ENCODE data around the gene RAB6B.

The RAB6B gene

DNA sequence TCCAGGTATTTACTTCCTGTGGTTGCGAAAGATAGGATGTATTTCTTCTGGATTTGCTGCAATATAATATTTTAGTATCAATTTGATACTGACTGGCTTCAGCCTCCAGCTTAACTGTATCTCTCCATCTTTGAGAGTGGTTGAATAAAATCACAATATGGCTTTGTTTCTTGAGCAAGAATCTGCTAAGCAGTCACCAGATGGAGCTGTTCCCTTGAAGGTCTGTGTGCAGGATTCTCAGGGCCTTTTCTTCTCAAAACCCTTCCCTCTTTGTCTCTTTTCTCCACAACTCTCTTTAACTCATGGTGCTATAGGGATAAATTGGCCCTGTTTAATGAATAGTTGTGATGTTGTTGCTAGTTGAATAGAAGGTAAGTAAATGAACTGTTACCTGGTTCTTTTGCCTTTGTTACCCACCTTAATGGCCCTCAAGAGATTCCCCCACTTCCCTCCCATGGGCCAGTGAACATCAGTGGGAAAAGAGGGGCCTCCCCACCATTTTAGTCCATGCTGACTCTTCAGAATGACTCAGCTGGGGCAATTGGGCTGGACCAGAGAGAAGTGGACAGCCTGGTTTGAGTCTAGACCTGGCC is 34.8 kb upstream of the RAB6B start:
- DNase-seq: peak; percentile 57

DNA sequence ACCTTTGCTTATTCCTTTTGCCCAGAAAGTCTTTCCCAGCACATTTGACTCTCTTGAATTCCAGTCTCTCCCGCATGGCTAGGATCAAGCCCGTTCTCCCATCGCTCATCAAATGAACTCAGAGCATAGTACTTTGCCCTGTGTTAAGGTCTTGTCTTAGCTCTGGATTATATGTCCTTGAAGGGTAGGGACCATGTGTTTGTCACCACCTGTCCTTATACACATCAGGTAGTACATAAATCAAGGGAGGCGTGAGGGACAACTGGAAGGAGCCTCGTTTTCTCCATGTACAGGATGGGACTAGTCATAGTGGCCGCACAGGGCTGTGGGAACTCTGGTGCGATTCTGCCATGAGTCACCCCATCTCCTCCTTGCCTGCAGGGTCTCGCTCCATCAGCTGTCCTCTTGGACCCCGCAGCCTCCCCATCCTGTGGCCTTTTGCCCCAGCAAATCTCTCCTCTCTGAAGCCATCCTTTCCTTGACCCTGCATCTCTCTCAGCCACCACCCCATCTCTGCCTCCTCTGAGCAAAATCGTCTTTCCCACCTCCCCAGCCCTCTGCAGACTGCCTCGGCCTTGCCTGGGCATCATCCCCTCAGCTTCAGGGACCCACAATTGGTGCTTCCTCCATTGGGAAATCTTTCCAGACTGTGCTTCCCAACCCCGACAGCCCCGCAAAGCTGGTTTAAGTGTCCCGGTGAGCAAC is 33.4 kb upstream of the RAB6B start:
- DNase-seq: no peak

- no peak for DNase-seq
Observed at GRCh38 chr3:133928136-133928893, 32.6 kb upstream of the RAB6B start.

GRCh38 chr3:133927540-133928066 is 31.9 kb upstream of the RAB6B start:
- no peak for DNase-seq

DNA sequence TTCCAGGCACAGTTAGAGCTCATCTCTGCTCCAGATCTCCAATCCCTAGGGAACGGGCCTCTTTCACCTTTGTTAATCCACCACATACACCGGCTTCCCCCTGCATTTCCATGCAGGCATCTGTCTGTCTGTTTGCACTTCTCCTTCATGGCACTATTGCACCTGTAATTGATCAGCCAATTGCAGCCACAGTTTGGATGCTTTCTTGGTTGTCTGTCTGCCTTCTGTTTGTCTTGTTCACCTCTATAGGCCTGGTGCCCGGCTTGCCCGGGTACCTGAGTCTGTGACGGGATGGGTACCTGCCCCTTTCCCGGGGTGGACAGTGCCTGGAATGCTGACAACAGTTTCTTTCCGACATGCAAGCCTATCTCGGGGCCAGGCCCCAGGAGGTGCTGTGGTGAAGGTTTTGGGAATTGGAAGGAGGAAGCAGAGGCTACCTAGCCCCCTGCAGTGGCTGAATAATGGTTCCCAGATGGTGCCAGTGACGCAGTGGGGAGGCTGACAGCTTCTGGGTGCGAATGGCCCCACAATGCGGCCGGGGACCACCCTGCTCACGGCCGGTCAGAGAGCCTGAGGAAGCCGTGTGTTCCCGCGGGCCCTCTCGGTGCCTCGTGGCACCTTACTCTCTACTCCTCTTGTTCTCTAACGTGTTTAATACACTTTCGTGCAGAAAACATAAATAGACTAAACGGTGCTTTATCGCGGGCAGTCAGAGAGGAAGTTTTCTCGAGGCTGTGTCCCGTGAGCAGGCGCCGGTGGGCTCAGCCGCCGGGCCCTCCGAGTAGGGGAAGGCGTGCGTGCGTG is 31.3 kb upstream of the RAB6B start:
- no peak for DNase-seq

DNA sequence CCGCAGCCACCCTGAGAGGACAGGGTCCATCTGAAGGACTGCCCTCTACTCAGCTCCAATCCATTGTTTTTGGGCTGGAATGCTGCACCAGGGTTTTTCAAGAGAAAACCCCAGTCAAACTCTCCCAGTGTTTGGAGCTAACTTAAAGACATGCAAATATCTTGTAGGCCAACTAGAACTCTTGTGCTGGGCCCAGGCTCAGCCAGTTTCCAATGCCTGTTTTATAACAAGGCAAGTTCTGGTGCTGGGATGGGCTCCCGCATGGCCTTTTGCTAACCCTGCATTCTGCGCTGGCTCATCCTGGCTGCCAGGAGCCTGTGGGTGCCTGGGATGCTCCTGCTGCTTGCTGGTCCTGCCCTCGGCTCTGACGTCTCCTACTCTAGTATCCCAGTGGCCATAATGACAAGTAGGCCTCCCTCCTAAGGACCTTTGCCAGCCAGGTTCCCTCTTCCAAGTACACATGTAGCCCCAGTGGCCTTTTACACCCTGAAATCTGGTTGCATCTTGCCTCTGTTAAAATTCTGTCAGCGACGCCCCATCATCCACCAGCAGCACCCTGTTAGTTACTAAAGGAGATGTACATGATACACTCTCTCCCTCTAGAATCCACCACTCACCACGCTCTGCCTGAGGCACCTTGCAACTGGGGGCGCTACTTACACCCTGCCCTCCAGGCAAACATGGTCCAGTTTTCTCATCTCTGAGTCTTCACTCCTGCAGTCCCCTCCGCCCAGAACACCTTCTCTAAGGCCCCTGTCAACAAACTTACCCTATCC is 30.5 kb upstream of the RAB6B start:
- DNase-seq: no peak

GRCh38 chr3:133924041-133924440 is 28.4 kb upstream of the RAB6B start:
- DNase-seq: peak; percentile 4

DNA sequence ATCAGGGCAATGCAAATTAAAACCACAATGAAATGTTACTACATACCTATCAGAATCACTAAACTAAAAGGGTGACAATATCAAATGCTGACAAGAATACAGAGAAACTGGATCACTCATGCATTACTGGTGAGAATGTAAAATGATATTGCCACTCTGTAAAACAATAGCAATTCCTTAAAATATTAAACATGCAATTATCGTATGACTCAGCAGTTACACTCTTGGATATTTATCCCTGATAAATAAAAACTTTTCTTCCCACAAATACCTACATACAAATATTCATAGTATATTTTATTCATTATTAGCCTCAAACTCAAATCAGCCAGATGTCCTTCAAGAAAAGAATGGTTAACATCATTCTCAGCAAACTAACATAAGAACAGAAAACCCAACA is 25.9 kb upstream of the RAB6B start:
- DNase-seq: no peak

DNA sequence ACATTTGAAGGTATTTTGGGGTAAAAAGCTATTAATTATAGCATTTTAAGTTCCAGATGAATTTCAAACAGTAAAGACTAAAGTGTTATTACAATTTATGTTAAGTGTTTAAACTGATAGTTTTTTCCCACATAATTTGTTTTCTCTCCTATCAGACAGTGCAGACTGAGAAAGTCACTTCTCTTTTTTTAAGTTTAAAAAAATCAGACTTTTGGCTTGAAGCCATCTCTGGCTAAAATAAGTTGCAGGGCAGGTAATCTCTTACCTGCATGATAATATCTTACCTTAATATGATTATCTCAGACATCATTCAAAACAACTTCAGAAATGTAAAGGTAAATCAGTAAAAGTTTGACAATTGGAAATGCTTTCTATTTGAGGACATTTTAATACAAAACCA is 21.5 kb upstream of the RAB6B start:
- DNase-seq: no peak

DNA sequence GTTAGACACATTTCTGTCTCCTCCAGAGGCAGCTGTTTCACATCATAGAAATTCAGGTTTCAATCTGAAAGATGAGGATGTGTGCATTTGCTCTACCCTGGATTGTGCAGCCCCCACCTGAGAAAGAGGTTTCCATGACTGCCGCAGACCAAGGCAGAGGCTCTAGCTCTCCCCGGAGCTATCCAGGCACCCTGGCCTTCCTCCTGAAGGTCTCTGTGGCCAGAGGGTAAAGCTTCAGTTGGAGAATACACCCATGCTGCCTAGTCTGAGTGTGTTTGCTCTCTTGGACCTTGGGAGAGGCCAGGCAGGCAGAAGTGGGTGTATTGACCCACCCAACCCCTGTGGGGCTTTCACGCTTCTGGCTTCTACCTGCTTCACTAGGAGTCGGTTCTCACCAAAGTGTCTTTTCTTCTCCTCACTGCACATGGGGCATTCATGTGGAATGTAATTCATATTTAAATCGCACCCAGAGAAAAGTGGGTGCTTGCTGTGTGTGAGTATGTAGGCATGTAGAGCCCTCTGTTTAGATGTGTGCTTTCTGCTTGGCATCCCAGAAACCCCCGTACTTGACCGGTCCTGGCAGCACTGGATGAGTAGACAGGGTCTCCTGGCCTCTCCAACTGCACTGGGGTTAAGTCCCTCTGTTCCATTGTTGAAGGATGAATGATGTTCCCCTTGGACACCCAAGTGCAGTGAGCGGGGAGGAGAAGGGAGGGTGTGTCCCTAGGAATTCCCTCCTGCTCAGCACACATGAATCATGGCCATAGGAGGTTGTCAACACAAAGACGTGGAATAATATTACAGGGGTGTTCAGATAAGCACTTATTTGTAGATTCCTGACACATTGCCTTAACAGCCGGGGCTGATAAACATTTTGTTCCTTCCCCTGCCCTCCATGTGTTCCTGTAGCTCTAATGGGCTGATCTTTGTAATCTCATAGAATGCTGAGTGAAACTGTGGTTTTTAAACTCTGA is 20.3 kb upstream of the RAB6B start:
- DNase-seq: no peak

DNA sequence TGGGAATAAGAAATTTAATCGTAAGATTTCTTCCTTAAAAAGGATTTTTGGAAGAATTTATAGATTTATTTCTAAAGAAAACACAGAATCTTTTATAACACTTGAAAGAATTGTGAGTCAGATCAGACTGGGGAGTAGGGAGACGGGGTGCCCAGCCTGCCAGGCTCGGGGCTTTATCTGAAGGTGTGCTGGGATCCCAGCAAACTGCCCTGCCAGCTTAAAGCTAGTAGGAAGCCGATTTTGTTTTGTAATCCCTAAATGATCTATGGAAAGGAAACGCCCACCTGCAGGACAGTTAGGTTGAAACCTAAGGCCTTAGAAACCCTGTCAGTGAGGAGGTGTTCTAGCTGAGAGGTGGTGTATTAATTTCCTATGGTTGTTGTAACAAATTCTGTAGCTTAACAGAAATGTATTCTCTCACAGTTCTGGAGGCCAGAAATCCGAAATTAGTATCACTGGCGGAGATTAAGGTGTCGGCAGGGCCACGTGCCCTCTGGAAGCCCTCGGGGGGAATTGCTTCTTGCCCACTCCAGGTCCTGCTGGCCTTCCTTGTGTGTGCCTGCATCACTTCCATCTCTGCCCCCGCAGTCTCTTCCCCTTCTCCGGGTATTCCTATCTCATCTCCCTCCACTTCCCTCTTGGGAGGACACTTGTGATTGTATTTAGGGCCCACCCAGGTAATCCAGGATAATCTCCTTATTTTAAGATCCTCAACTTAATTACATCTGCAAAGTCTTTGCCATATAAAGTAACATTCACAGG is 19.3 kb upstream of the RAB6B start:
- no peak for DNase-seq

DNA sequence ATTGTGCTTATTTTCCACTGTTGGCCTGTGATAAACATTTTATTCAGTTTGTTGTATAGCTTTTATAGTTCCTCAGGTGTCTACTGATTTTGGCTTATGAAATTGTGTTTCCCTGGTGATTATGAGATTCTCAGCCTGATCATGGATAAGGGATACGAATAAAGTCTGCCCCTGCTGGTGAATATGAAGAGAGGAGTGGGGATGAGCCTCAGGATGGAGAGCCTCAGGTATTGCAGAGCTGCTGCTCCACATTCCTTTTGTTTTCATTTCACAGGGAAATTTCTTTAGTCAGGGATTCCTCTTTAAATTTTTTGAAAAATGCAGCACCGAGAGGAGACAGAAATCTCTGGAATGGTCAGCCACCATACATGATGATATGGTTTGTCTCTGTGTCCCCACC is 14.7 kb upstream of the RAB6B start:
- peak; percentile 12 for DNase-seq

DNA sequence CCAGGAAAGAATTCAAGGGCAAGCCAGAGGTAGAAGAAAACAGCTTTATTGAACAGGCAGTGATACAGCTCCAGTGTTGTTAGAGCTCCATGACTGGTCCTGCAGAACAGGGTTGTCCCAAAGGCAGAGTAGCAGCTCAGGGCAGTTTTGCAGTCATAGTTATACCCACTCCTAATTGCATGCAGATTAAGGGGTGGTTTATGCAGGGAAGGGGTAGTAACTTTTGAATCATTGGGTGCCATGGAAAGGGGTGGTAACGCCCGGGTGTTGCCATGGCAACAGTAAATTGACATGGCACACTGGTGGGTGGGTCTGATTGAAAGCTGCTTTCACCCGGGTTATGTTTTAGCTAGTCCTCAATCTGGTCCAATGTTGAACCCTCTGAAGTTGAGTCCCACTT is 9.7 kb upstream of the RAB6B start:
- no peak for DNase-seq

GRCh38 chr3:133901847-133902246 is 6.2 kb upstream of the RAB6B start:
- DNase-seq: no peak

- DNase-seq: no peak
Observed at GRCh38 chr3:133901083-133901482, 5.4 kb upstream of the RAB6B start.

- DNase-seq: no peak
Observed at GRCh38 chr3:133899311-133899710, 3.6 kb upstream of the RAB6B start.

DNA sequence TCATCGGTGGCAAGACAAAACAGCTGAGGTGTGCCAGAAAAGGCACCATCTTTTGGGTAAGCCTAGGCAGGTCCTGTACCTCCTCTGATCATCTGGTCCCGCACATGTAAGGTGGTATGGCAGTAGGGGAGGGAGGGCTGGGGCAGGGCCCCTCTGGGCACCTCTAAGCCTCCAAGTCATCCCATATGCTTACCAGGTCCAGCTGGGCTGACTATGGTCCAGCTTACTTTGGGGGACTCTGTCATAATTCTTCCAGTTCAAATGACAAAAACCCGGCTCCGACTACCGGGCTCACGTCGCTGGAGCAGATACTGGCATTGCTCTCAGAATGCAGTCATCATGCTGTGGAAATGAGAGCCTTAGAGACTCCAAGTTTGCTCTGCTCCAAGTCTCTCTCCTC is 1.9 kb upstream of the RAB6B start:
- no peak for DNase-seq

DNA sequence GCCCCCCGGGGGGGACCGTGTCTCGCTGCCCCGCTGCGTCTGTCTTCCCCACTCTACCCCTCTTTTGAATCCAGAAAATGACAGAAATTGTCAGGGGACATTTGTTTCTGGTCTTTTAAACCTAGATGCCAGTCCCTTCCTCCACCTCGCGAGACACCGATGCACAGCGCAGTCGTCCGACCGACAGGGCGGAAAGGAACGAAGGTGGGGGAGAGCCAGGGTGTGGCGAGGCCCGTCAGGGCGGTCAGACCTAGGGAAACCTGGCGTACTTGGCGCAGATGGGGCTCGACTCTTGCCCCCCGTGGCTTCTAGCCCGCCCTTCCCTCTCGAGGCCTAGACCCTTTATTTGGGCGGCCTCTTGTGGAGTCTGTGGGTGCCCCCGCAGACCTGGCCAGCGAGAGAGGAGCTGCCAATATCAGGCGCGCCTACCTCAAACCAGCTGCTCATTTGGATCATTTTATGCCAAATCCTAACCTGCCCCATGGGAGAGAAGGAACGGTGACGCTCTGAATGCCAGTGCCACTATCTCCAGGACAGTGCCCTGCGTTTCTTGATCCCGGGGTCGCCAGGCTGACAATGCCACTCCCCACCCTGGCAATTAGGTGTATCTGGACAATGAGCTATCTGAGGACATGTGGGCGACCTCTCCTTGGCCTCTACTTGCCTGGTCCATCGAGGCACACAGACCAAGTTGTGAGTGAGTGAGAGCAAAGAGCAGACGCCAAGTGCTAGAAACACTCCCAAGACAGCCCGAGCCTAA is 500 bp upstream of the RAB6B start:
- DNase-seq: no peak

Measured in HCEC 1CT (cell line).